Gastroesophageal sphincter (tissue), 4 donors: ENCODE results near the gene TP53TG5. TPM values are rescaled to one million over a fixed set of nuclear protein-coding genes. Genes with fewer than 3 reads are reported as not detected.

Experiments
- ATAC-seq: fragments of 150-250 bp; one replicate; pipeline ENCODE4 v1.9.1; 2016; ENCODE audit warnings: mild to moderate bottlenecking, moderate library complexity
- H3K27ac ChIP-seq, 4 donors: fragments of 200-600 bp; sonication (generic) in 3 of 4; 1 replicate in 3 of 4; 2 replicates in 1 of 4; pipeline ENCODE4 v1.5.1; 2016 to 2019
- H3K27me3 ChIP-seq: fragments of 200-600 bp; sonication (generic); one replicate; pipeline ENCODE4 v1.5.1; 2019
- H3K36me3 ChIP-seq, 2 donors: fragments of 200-600 bp; sonication (generic); one replicate each; pipeline ENCODE4 v1.5.1; 2019; ENCODE audit warnings: control low read depth in 1 of 2
- H3K4me1 ChIP-seq, 3 donors: fragments of 200-600 bp; sonication (generic); 1 replicate in 2 of 3; 2 replicates in 1 of 3; pipeline ENCODE4 v1.5.1; 2016 to 2019; ENCODE audit warnings: control low read depth in 2 of 3
- H3K4me3 ChIP-seq, 2 donors: fragments of 200-600 bp; sonication (generic); one replicate each; pipeline ENCODE4 v1.5.1; 2019; ENCODE audit warnings: mild to moderate bottlenecking in 1 of 2, moderate library complexity in 1 of 2
- H3K9me3 ChIP-seq, 3 donors: fragments of 200-600 bp; sonication (generic); one replicate each; pipeline ENCODE4 v1.5.1; 2017 to 2019; ENCODE audit warnings: control low read depth in 2 of 3
- EP300 ChIP-seq: sonication (generic); formaldehyde crosslinking; IDR thresholded peaks from one replicate; pipeline ENCODE4 v1.6.1; 2017; ENCODE audit warnings: antibody characterized with exemption, mild to moderate bottlenecking
- POLR2A ChIP-seq, 2 donors: fragments of 450-650 bp; IDR thresholded peaks; one replicate each; pipeline ENCODE4 v1.6.1; 2017; ENCODE audit warnings: antibody characterized with exemption in 2 of 2, mild to moderate bottlenecking in 2 of 2, moderate library complexity in 1 of 2
- POLR2AphosphoS5 ChIP-seq: sonication (generic); formaldehyde crosslinking; IDR thresholded peaks from one replicate; pipeline ENCODE4 v1.6.1; 2017; ENCODE audit warnings: antibody characterized with exemption
- WGBS, 2 donors: methylation state at CpG; one replicate each; pipeline ENCODE4 v1.1.5; 2018; ENCODE audit warnings: low coverage in 1 of 2; 5-methylcytosine and 5-hydroxymethylcytosine counted together
- total RNA-seq, 4 donors: library from RNA; depleted of rRNA; stranded (reverse); fragments of >200 nt; gene quantifications; one replicate each; pipeline ENCODE4 v1.1.0, GENCODE V29; 2016
- TF ChIP-seq, protein P1 (sequence below), 4 experiments: fragments of 200-600 bp in 2 of 4; fragments of 450-650 bp in 2 of 4; sonication (generic) in 1 of 4; IDR thresholded peaks; one replicate each; pipeline ENCODE4 v1.5.1; 2017 to 2019; ENCODE audit warnings: antibody characterized with exemption in 4 of 4, mild to moderate bottlenecking in 2 of 4, moderate library complexity in 2 of 4

TP53TG5 gene
- total RNA-seq, 4 donors from 2014 or later, result not detected

DNA sequence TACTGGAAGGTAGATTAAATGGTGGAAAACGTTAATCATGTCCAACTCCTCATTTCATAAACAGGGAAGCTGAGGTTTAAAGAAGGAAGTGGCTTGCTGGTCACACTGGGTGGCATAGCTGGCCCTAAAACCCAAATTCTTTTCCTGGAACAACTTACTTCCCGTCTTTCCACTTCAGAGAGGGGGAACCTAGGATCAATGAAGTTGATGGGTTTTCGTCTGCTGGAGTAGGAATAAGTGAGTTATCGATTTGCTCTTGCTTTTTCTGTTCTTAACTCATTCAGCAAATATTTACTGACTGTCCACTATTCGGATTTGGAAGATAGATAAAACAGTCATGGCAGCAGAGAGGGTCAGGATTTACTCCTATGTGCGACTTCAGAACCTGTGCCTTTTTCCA, 16.3 kb downstream of the TP53TG5 start:
- Histone ChIP-seq H3K9me3 (no peaks in the 10 kb centered on the region), H3K36me3 (peaks cover 2 to 17% of the 10 kb centered on the region in 2 donors), H3K4me3 (no peak overlapping the region), H3K4me1 (peaks cover 3 to 73% (median 20%) of the 10 kb centered on the region in 3 donors), H3K27ac (peak overlapping the region in 3 of 4 donors; percentile 50 to 94 (median 86)), H3K27me3 (no peaks in the 10 kb centered on the region)
- TF ChIP-seq EP300, result no peak
- WGBS, 2 donors, result 65 to 77% methylated on average over 6 of the region's 6 CpGs
- no peak for ATAC-seq

DNA sequence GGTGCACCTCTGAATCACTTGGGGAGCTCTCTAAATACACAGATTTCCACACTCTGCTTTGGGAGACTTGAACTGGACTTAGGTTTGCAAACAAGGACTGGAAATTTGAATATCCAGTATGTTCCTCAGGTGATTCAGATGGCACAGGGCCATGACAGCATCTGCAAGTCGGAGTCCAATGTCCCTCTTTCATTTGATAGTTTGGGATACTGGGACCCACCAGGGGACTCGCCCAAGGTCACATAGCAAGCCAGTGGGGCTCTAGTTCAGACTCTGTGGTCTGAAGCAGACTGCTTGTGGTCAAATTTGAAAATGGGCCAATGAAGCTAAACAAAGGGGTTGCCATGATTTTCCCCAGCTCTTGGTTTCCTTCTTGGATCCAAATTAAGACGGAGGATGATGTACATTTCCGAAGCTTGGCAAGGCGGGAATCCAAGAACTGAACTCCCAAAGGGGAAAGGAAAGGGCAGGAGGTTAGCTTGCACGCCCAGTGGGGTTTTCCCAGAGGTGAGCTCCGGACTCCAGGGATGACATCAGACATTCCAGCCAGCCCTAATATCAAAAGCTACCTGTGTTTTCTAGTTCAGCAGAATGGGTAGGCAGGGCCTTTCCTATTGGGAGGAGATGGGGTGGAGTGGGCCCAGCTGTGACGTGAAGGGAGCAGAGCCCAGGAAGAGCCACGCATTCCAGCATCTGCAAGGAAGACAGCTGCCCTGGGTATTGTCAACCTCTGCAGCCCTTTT, 18.5 kb downstream of the TP53TG5 start:
- Histone ChIP-seq H3K27me3 (no peaks in the 10 kb centered on the region), H3K4me1 (peaks cover 9 to 76% (median 16%) of the 10 kb centered on the region in 3 donors), H3K36me3 (no peaks in the 10 kb centered on the region), H3K9me3 (no peaks in the 10 kb centered on the region), H3K4me3 (no peak overlapping the region), H3K27ac (peak overlapping the region; percentile 86 to 95 (median 90))
- 36 to 40% methylated on average over 7 to 8 of the region's 9 CpGs for WGBS, 2 donors
- ATAC-seq, result no peak
- TF ChIP-seq, protein P1, sequence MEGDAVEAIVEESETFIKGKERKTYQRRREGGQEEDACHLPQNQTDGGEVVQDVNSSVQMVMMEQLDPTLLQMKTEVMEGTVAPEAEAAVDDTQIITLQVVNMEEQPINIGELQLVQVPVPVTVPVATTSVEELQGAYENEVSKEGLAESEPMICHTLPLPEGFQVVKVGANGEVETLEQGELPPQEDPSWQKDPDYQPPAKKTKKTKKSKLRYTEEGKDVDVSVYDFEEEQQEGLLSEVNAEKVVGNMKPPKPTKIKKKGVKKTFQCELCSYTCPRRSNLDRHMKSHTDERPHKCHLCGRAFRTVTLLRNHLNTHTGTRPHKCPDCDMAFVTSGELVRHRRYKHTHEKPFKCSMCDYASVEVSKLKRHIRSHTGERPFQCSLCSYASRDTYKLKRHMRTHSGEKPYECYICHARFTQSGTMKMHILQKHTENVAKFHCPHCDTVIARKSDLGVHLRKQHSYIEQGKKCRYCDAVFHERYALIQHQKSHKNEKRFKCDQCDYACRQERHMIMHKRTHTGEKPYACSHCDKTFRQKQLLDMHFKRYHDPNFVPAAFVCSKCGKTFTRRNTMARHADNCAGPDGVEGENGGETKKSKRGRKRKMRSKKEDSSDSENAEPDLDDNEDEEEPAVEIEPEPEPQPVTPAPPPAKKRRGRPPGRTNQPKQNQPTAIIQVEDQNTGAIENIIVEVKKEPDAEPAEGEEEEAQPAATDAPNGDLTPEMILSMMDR (IDR thresholded peaks at IDR 0.05), result no peak
- TF ChIP-seq POLR2AphosphoS5, result no peak
- no peak for TF ChIP-seq EP300
- TF ChIP-seq POLR2A (IDR thresholded peaks at IDR 0.05), result no peak

DNA sequence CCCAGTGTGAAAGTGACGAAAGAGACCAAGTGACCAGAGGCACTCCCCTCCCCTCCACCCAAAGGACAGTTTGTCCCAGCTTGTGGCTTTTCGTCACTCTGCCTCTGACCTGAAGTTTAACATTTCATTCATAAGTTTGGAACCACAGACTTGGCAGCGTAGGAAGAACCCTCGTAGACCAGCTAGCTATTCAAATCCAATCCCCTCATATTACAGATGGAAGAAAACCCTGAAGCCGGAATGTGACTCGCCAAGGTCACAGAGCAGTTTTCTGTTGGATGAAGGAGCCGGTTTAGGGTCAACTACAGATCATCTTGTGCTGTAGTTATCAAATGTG, 19.1 kb downstream of the TP53TG5 start:
- WGBS, 2 donors, result 33 to 68% methylated on average over 4 to 7 of the region's 7 CpGs
- no peak for ATAC-seq
- no peak overlapping the region for H3K4me3 ChIP-seq

DNA sequence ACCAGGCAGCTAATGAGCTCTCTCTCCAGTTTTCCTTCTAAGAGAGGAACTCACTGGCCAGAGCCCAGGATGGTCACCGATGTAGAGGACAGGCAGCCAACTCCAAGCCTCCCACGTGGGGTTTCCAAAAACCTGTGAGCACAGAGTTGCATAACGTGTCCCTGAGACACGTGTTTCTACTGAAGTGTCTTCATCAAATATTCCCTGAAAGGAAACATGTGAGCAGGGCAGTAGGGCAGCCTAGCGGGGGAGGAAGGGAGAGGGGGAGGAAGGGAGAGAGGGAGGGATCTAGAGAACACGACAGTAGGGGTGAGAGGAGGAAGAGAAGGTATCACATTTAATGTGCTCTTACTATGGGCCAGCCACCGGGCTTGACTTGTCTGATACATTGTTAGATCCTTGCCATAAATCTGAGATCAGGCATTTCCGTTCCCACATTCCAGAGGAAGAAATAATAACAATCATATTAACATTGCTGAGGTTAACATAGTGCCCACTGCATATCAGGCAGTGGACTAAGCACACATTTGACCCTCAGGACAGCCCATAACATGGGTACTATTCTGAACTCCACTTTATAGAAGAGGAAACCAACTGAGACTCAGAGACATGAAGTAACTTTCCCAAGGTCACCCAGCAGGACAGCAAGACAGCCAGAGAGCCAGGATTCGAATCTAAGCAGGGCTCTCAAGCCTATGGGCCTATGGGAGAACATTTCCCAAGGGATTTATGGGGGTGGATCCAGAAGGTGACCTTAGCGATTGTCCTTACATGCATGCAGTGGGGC, 19.6 kb downstream of the TP53TG5 start:
- no peaks in the 10 kb centered on the region for H3K27me3 ChIP-seq
- H3K36me3 ChIP-seq, result no peaks in the 10 kb centered on the region
- no peaks in the 10 kb centered on the region for H3K9me3 ChIP-seq
- H3K4me3 ChIP-seq, result no peak overlapping the region
- TF ChIP-seq, protein P1 (IDR thresholded peaks at IDR 0.05), result no peak
- TF ChIP-seq POLR2A (IDR thresholded peaks at IDR 0.05) (peak in 1 of 2 donors; percentile 16), POLR2AphosphoS5 (peak; percentile 91), EP300 (peak; percentile 31)
- peak overlapping the region; percentile 86 to 95 (median 90) for H3K27ac ChIP-seq
- 21 to 30% methylated on average over 9 of the region's 10 CpGs for WGBS, 2 donors
- peak; percentile 75 for ATAC-seq
- H3K4me1 ChIP-seq, result peaks cover 9 to 74% (median 10%) of the 10 kb centered on the region in 3 donors

More for the DNA sequence above, 19.1 kb downstream of the TP53TG5 start:
- H3K4me1 ChIP-seq, result peaks cover 9 to 76% (median 13%) of the 10 kb centered on the region in 3 donors
- H3K27ac ChIP-seq, result peak overlapping the region; percentile 86 to 95 (median 90)
- no peaks in the 10 kb centered on the region for H3K36me3 ChIP-seq
- H3K9me3 ChIP-seq, result no peaks in the 10 kb centered on the region
- H3K27me3 ChIP-seq, result no peaks in the 10 kb centered on the region
- TF ChIP-seq, protein P1 (IDR thresholded peaks at IDR 0.05), result no peak
- TF ChIP-seq POLR2AphosphoS5 (peak; percentile 57), EP300 (peak; percentile 39)

DNA sequence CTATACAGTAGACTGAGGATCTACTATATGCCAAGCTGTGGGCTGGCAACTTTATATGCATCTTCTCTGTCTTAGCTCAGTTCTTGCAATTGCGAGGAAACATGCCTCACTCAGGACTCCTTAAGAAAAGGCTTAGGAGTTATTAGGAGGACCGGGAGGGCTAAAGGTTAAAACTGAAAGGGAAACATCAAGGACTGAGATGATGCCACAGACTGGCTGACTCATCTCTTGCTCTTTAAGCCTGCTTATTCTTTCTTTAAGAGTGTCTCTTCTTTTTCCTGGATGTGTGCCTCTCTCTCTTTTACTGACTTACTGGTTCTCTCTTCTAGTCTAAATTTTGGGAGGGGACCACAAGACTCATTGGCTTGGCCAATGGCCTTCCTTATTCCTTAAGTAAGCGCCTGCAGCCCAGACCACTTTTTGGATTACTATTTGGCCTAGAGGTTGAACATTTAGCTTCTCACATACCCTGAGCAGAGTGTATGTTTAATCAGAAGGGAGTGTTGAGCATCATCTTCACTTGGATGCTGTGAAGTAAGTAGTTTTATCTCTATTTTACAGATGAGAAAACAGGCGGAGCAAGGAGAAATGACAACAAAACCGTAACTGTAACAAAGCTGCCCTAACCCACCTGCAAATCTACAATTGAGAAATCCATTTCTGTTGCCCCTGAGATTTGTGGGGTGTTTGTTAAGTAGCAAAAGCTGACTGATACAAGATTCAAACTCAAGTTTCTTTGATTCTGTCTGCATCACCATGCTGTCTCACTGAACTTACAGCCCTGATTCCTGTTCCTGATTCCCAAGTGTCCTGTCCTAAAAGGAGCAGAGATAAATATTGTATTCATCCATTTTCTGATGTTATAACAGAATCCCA, 22.7 kb downstream of the TP53TG5 start:
- H3K4me3 ChIP-seq, result no peak overlapping the region
- TF ChIP-seq POLR2AphosphoS5 (peak; percentile 75), POLR2A (IDR thresholded peaks at IDR 0.05) (no peak)
- ATAC-seq, result no peak
- H3K36me3 ChIP-seq, result no peaks in the 10 kb centered on the region
- peak overlapping the region; percentile 70 to 94 (median 84) for H3K27ac ChIP-seq
- H3K27me3 ChIP-seq, result no peaks in the 10 kb centered on the region
- WGBS, 2 donors, result 56 to 71% methylated on average over 4 to 5 of the region's 5 CpGs
- H3K9me3 ChIP-seq, result no peaks in the 10 kb centered on the region
- H3K4me1 ChIP-seq, result peaks cover 6 to 64% (median 9%) of the 10 kb centered on the region in 3 donors
